ENCODE results near the gene DACH1. TPM values are rescaled to one million over a fixed set of nuclear protein-coding genes. Genes with fewer than 3 reads are reported as not detected.

The DACH1 gene
- total RNA-seq, 1 experiment from 2014 or later, result 0.11 TPM

DNA sequence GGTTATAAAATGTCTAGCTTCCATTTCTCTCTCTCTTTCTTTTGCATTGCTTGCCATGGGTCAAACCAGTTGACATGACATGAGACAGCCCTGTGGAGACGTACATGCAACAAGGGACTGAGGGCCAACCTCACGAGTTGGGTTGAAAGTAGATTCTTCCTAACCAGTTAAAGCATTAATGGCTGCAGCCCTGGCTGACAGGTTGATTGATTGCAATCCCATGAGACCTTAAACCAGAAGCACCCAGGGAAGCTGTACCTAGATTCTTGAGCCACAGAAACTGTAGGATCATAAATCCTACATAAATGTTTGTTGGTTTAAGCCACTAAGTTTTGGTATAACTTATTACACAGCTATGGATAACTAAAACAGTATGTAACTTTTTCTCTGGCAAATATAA is 373.8 kb downstream of the DACH1 start:
- no peaks in the 10 kb centered on the region for H3K36me3 ChIP-seq (ENCODE audit: insufficient read depth, low read length, poor library complexity, severe bottlenecking)
- no peaks in the 10 kb centered on the region for H3K9me3 ChIP-seq (ENCODE audit: low read depth, low read length, poor library complexity, severe bottlenecking)
- ChIA-PET POLR2A (ENCODE audit: low non-redundant PET) (no interaction called here), CTCF (no interaction called here)
- no peaks in the 10 kb centered on the region for H3K27me3 ChIP-seq (replicated peaks; ENCODE audit: insufficient read depth, low read depth, low read length, poor library complexity)
- no peak overlapping the region for H3K4me3 ChIP-seq (ENCODE audit: low read depth, low read length, poor library complexity, severe bottlenecking)
- TF ChIP-seq, protein P1, sequence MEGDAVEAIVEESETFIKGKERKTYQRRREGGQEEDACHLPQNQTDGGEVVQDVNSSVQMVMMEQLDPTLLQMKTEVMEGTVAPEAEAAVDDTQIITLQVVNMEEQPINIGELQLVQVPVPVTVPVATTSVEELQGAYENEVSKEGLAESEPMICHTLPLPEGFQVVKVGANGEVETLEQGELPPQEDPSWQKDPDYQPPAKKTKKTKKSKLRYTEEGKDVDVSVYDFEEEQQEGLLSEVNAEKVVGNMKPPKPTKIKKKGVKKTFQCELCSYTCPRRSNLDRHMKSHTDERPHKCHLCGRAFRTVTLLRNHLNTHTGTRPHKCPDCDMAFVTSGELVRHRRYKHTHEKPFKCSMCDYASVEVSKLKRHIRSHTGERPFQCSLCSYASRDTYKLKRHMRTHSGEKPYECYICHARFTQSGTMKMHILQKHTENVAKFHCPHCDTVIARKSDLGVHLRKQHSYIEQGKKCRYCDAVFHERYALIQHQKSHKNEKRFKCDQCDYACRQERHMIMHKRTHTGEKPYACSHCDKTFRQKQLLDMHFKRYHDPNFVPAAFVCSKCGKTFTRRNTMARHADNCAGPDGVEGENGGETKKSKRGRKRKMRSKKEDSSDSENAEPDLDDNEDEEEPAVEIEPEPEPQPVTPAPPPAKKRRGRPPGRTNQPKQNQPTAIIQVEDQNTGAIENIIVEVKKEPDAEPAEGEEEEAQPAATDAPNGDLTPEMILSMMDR (conservative IDR thresholded peaks at IDR 0.05; ENCODE audit: low read depth, low read length), result no peak
- no peak for TF ChIP-seq EZH2 (IDR thresholded peaks at IDR 0.05; ENCODE audit: borderline replicate concordance, low read depth, low read length, poor library complexity, severe bottlenecking)
- no peak for DNase-seq (ENCODE audit: low spot score)
- intact Hi-C loops (cut with micrococcal nuclease; ENCODE audit: unreplicated experiment), result no loop called here
- no TSS peak for BruUV-seq (replicated peaks)
- no peaks in the 10 kb centered on the region for H3K4me1 ChIP-seq (ENCODE audit: insufficient read depth, low read length, poor library complexity, severe bottlenecking)
- no peak overlapping the region for H3K27ac ChIP-seq (ENCODE audit: low read depth, low read length, poor library complexity, severe bottlenecking)

DNA sequence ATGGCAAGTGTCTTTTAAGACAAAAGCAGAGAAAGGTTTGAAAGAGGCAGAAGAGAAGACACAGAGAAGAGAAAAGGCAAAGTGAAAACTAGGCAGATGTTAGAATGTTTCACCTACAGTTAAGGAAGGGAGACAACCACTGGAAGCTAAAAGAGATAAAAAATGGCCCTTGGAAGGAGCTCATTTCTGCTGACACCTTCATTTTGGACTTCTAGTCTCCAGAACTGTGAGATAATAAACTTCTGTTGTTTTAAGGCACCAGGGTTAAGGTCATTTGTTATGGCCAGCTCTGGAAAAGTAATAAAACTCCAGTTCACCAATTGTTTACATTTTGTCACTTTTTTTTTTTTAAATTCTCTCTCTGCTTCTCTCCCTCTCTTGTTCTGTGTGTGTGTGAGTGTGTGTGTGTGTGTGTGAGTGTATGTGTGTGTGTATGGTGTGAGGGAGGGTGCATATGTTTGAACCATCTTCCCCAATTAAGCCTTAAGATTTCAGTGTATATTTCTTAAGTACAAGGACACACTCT is 374.6 kb downstream of the DACH1 start:
- POLR2A ChIA-PET (ENCODE audit: low non-redundant PET), result interaction anchor here (0.6 kb wide), 1 partner anchor 147 kb away, joined by 6 read pairs; no protein-coding TSS in a partner anchor
- TF ChIP-seq, protein P1 (conservative IDR thresholded peaks at IDR 0.05; ENCODE audit: low read depth, low read length), result no peak
- no peak for TF ChIP-seq EZH2 (IDR thresholded peaks at IDR 0.05; ENCODE audit: borderline replicate concordance, low read depth, low read length, poor library complexity, severe bottlenecking)

DNA sequence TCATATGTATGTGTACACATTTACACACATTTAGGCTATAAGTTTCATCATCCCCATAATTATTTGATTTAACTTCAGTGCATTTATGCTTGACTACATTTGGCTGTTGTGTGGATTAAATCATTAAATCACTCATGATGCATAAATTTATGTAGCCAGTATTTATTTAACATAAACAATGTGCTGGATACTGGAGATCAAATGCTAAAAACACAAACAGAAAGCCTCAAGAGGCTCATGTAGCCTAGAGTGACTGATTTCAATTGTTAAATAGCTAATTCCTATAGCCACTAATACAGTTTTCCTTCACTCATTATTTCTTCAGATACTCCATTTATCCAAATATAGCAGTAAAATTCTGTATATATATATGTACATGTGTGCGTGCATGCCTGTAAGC is 376.0 kb downstream of the DACH1 start:
- TF ChIP-seq EZH2 (IDR thresholded peaks at IDR 0.05; ENCODE audit: borderline replicate concordance, low read depth, low read length, poor library complexity, severe bottlenecking), result no peak
- TF ChIP-seq, protein P1 (conservative IDR thresholded peaks at IDR 0.05; ENCODE audit: low read depth, low read length), result no peak
- ChIA-PET CTCF (no interaction called here), POLR2A (ENCODE audit: low non-redundant PET) (no interaction called here)
- intact Hi-C loops (cut with micrococcal nuclease; ENCODE audit: unreplicated experiment), result no loop called here
- no peaks in the 10 kb centered on the region for H3K9me3 ChIP-seq (ENCODE audit: low read depth, low read length, poor library complexity, severe bottlenecking)
- no peaks in the 10 kb centered on the region for H3K27me3 ChIP-seq (replicated peaks; ENCODE audit: insufficient read depth, low read depth, low read length, poor library complexity)
- H3K4me3 ChIP-seq (ENCODE audit: low read depth, low read length, poor library complexity, severe bottlenecking), result no peak overlapping the region
- no TSS peak for BruUV-seq (replicated peaks)
- H3K4me1 ChIP-seq (ENCODE audit: insufficient read depth, low read length, poor library complexity, severe bottlenecking), result no peaks in the 10 kb centered on the region
- DNase-seq (ENCODE audit: low spot score), result no peak
- H3K27ac ChIP-seq (ENCODE audit: low read depth, low read length, poor library complexity, severe bottlenecking), result no peak overlapping the region
- no peaks in the 10 kb centered on the region for H3K36me3 ChIP-seq (ENCODE audit: insufficient read depth, low read length, poor library complexity, severe bottlenecking)

More for the DNA sequence above, 374.6 kb downstream of the DACH1 start:
- CTCF ChIA-PET, result no interaction called here
- H3K4me1 ChIP-seq (ENCODE audit: insufficient read depth, low read length, poor library complexity, severe bottlenecking), result no peaks in the 10 kb centered on the region
- no peak overlapping the region for H3K4me3 ChIP-seq (ENCODE audit: low read depth, low read length, poor library complexity, severe bottlenecking)
- H3K36me3 ChIP-seq (ENCODE audit: insufficient read depth, low read length, poor library complexity, severe bottlenecking), result no peaks in the 10 kb centered on the region
- DNase-seq (ENCODE audit: low spot score), result no peak
- no peaks in the 10 kb centered on the region for H3K27me3 ChIP-seq (replicated peaks; ENCODE audit: insufficient read depth, low read depth, low read length, poor library complexity)
- H3K9me3 ChIP-seq (ENCODE audit: low read depth, low read length, poor library complexity, severe bottlenecking), result no peaks in the 10 kb centered on the region
- H3K27ac ChIP-seq (ENCODE audit: low read depth, low read length, poor library complexity, severe bottlenecking), result no peak overlapping the region
- intact Hi-C loops (cut with micrococcal nuclease; ENCODE audit: unreplicated experiment), result no loop called here
- BruUV-seq (replicated peaks), result no TSS peak
